NCI-H748 treated with DMSO at 0.1 percent for 48 hours (cell line): ENCODE data around the gene SRPX.

Source experiments
- DNase-seq: peaks from one replicate; lab custom pipeline; 2025; lab: John Stamatoyannopoulos, UW

SRPX gene, protein sequence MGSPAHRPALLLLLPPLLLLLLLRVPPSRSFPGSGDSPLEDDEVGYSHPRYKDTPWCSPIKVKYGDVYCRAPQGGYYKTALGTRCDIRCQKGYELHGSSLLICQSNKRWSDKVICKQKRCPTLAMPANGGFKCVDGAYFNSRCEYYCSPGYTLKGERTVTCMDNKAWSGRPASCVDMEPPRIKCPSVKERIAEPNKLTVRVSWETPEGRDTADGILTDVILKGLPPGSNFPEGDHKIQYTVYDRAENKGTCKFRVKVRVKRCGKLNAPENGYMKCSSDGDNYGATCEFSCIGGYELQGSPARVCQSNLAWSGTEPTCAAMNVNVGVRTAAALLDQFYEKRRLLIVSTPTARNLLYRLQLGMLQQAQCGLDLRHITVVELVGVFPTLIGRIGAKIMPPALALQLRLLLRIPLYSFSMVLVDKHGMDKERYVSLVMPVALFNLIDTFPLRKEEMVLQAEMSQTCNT

DNA sequence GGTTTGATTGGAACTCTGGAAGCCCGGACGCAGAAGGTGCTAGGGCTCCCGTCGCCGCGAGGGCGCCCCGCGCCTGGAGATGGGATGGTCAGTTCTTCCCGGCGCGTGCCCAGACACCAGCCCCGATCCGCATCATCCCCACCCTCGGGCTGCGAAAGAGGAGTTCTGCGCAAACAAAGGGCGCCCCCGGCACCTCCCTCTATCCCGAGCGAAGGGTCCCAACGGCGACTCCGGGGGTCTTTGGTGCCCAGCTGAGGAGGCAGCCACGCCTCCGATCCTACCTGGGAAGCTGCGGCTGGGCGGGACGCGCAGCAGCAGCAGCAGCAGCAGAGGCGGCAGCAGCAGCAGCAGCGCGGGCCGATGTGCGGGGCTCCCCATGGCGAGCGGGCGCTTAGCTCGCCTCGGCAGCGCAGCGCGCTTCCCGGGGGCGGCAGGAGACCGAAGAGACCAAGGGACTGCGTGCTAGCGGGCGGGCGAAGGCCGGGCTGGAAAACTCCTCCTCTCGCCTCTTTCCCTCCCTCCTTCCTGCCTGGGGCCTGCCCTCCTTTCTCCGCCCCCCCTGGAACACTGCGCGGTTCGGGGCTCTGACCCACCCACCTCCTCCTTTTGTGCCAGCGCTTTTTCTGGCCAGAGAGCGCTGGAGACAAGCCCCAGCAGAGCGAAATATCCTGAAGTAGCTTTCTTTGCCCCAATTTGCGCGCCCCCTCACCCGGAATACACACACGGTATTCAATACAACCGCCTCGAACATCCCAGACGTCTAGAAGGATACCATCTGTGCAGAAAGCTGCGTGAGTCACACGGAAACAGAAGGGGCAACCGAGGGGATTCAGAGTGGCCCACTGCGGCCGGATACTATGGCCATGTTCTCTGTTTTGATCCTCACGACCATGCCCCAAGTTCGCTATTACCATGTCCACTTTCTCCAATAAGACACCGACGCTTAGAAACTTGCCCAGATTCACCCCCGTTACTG is at the start of gene SRPX:
SRPX (minus strand) TSS at position 457 of the 976 bp plus-strand sequence; CDS start at position 378, 79 bp downstream.
- DNase-seq: no peak

DNA sequence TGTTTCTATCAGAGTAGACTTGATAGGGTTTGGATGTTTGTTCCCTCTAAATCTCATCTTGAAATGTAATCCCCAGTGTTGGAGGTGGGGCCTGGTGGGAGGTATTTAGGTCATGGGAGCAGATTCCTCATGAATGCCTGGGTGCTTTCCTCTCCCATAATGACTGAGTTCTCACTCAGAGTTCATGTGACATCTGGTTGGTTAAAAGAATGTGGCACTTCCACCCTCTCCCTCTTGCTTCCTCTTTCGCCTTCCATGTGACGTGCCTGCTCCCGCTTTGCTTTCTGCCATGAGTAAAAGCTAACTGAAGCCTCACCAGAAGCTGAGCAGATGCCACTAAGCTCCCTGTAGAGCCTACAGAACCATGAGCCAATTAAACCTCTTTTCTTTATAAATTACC is 47.3 kb upstream of the SRPX start:
- no peak for DNase-seq

DNA sequence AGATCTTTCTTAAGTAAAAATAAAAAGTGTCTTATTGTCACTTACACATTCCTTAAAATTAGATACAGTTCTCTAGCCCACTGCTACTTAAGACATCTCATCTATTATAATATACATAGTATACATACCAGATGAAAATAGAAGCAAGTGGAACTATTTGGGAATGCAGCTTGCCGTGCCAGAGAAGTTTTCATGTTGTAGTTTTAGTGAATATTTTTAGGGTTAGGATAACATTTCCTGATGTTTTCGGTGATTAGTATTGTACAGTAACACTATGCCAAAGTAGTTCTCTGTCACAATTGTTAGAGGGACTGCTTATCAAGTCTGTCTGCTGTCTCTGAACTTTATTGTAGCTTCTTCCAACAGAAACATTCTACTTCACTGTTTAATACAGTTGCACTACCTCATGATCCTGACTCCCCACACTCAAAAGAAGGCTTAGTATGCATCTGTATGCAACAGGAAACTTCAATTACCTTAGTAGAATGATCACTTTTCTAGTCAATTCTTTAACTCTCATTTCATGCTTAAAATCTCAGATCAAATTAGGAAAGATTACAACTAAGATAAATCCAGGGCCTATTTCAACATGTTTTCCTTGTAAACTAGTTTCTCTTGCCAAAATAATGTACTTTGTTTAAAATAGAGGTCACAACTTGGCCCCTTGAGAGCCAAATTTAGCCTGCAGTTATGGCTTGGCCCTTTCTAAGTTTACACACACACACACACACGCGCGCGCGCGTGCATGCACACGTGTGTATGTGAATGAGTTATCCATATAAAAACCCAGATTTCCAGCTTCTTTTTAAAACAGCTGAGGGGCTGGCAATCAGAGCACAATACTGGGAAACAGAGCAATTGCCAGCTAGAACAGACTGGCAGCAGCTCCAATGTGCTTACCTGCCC is 42.3 kb upstream of the SRPX start:
- no peak for DNase-seq

DNA sequence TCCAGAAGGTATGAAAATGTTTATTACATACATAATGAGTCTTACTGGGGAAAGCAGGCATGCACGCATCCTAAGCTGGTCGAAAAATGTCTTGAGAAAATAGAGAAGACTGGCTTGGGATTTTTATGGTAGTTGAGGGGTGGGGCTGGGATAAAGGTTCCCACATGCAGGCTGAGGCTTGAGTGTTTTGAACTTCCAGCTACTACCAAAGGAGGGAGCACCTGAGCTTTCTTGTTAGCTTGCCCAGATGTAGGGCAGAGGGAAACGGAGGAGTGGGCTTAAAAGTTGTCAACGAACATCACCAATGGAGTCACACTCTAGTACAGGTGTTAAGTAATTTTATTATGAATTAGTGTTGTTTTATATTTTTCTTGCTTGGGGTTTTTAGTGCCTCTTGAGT is 39.6 kb upstream of the SRPX start:
- DNase-seq: peak; percentile 5

DNA sequence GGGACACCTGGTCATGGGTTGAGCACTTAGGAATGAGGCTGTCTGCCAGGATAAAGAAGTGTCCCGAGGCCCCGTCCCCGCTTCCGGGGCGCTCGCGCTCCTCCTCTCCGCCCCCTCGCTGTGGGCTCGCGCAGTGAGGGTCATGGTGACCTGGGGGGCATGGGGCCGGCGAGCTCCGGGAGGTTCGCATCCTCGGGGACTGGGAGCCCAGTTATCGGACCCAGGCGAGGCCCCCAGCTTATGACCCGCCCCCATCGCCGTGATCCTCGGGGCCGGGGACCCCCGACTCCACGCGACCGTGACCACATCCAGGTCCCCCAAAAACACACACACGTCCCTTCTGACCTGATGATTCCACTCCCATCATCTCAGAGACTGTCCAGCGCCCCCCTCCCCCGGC is 35.3 kb upstream of the SRPX start:
- DNase-seq: no peak

DNA sequence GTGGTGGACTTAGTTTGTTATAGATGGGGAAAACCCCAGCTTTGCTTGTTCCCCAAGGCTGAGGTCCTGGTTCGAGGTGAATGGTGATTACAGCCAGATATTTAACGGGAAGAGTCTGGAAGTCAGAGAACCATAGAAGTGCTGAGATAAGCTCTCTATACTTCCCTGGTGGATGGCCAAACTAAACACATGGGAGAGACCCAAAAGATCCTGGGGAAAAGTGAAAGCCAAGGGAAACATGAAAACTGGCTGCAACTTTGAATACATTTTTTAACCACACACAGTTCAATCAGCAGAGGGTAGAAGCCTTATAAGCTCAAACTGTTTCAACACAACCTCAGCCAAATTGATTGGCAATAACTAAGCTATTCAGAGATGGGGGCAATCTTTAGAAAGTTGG is 29.3 kb upstream of the SRPX start:
- DNase-seq: no peak

DNA sequence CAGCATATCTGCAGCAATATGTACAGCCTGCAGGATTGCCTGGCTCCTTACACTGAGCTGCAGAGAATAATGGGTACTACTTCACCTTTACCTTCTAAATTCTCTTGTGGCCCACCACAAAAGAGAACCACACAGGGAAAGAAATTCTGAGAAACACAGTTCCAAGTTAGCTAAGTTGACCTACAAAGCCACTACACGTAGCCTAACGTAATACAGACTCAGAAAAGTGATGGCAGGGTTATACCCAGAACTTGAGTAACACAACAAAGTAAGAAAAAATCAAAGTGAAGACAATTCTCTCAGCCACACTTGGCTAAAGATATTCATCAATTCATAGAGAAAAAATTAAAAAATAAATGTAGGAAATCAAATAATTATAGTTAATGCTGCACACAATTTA is 26.4 kb upstream of the SRPX start:
- no peak for DNase-seq

DNA sequence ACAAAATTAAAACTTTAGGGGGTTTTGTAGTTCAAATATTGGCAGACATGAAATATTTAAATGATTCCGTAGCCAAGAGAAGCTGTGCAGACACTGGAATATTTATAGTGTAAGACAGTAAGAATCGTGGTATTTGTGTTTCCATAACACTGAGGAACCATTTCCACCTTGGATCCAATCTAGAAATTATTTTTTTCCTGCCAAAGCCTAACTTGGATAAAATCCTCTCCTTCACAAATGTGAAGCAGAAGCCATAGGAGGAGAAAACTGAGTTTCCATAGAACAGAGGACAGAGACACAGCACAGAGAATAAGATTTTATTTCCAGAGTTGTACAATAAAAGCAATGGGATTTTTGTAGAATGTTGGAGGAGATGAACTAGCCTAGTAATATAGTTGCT is 19.9 kb upstream of the SRPX start:
- no peak for DNase-seq

DNA sequence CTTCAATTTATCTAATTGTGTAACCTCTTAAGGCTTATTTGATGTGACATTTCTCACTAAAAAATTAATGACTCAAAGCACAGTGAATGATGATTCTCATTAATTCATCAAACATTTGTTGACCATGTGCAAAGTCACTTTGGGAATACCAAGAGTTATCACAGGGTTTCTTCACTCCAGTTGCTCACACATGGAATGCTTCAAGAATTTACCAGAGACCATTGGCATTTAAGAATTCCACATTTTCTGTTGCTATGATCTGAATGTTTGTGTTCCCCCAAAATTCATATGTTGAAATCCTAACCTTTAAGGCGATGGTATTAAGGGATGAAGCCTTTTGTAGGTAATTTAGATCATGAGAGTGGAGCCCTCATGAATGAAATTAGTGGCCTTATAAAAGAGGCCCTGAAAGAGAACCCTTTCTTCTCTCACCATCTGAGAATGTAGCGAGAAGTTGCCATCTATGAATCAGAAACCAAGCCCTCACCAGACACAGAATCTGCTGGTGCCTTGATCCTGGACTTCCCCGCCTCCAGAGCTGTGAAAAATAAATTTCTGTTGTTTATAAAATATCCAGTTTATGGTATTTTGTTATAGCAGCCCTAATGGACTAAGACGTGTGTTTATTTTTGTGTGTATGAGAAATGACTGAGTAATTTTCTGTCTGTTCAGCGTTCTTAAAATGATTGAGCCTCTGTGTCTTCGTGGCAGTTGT is 16.4 kb upstream of the SRPX start:
- DNase-seq: no peak

DNA sequence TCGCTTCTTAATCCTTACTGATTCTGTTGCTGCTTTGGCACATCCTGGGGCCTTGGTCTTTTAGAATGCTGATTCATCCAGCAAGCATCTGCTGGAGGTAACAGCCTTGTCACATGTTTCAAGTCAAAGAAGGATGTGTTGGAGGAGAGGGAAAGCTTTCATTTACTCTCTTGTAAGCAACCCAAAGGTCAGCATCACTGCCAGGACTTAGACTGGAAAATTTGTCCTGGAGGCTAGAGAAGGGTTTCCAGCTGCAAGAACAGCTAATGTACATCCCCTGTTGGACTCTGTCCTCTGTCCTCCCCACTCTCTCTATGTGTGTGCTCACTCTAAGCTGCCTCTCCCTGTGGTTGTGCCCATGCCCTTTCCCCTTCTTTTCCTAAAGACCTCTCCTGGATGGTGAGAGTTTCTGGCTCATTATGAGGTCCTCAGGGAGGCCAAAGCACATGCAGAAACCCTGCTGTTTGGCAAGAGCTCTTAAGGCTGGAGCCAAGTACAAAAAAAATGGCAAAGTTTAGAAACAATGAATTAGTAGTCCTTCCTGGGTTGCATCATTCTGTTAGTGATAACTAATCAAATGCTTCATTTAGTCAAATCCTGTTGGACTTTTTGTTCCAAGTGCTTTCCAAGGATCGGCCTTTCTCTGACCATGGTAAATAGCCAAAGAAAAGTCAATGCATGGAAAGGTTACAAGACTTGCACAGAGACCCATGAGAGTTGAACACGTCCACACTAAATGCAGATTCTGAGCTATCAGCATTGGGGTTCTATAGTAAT is 13.4 kb upstream of the SRPX start:
- DNase-seq: no peak

DNA sequence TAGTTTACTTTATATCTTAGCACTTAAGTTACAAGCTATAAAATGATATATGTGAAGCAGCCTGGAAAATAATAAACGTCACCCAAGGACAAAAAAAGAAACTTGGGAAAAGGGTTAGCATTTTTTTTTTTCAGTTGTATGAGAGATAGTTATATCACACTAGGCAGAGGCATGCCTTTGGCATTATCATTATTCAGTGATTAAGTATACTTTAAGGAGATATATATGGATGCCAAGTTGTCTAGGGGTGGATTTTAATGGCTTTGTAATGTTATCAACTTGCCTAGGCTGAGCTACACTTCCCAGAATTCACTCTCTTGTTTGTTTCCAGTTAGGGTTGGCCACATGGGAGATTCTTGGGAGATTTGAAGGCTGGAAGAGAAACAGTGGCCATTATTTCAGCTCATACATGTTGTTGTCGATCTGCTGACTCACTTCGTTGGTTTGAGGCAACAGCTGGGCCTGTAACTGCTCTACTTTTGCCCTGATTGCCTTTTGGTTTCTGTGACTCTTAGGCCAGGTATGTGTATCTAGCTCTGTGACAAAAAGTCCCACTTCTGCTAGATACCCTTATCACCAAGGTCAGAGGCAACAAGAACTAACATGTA is 11.5 kb upstream of the SRPX start:
- DNase-seq: no peak

DNA sequence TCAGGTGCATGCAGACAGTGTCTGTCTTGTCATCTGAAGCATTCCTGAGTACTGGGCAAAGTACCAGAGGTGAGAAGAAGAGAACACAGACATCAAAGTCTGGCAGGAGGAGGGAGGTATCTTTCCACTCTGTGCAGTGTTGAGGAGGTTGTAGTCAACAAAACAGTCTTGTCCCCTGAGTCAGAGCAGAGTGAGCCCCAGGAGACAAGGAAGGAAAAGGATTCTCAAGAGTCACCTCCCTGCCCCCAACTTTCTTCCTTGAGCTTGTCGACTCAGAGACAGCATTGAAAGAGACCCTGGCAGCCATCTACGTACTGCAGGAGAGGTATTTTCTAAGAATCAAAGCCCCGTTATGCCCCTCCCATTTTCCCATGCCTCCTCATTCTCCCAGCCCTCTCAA is 4.4 kb upstream of the SRPX start:
- no peak for DNase-seq

DNA sequence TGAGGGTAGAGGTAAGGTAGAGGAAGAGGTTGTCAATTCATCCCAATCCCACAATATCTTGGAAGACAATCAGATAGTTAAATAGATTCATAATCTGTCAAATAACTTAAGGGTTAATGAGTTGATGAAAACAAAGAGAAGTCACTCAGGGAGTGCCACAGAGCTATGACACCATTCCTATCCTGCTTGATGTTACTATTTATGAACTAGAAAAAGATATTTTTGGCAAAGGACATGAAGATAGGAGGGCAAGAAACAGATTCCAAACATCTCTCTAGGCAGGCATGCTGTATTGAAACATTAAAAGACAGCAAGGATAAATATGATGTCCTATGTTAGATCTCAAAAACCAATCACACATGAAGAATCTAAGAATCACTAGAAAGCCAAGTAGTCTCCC is 3.5 kb upstream of the SRPX start:
- DNase-seq: no peak

DNA sequence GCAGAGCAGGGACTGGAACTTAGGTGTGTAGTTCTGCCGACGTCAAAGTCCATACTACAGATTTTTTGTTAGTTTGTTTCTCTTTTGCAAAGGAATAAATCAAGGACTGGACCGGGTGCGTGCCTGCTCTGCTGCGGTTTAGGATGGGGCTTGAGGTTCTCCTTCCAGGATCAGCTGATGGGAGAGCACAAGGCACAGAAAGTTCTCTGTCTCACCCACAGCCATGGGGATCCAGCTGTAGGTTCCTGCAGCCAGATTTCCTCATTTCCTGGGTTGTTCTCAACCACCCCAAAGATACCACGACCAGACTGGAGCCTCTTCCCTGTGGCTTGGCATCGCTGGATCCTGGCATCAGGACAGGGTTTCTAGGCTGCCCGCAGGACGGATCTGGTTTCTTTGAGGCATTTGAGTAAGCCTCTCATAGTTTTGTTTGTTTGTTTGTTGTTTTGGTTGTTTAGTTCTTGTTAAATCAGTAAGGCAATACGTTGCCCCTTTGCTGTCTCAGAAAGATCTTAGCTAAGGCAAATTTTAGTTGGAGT is 789 bp upstream of the SRPX start:
- no peak for DNase-seq

DNA sequence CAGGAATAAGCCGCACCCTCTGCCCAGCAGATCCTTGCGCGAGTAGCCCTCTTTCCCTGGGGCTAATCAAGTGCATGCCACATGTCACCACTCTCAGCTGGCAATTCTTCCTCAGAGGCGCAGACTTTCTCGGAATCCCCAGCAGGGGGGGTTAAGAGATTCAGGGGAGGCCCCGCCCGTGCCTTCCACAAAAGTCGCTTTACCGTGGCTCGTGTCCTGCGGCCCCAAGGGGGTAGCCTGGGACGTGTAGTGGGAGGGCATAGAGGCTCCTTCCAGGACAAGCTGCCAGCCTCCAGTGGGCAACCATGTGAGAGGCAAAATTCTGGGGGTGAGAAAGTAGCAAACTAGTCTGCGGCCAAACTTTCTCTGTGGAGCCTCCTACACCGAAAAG is 652 bp downstream of the SRPX start:
- no peak for DNase-seq

DNA sequence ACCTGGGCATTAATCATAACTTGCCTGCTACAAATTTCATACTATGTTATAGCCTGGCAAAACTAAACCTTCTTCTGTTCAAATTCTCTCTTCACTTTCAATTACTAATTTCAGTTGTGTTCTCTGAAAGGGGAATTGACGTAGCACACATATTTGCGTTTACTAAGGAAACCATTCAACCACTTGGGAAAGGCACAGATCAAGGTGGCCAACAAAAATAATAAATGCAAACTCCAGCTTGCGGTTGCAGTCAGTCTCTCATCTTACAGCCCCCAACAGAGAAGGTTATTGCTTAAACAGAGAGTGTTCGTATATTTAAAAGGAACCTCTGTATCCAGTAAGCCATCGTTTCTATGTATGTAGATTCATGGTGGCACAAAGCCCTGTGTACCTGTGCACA is 4.0 kb downstream of the SRPX start:
- DNase-seq: no peak

DNA sequence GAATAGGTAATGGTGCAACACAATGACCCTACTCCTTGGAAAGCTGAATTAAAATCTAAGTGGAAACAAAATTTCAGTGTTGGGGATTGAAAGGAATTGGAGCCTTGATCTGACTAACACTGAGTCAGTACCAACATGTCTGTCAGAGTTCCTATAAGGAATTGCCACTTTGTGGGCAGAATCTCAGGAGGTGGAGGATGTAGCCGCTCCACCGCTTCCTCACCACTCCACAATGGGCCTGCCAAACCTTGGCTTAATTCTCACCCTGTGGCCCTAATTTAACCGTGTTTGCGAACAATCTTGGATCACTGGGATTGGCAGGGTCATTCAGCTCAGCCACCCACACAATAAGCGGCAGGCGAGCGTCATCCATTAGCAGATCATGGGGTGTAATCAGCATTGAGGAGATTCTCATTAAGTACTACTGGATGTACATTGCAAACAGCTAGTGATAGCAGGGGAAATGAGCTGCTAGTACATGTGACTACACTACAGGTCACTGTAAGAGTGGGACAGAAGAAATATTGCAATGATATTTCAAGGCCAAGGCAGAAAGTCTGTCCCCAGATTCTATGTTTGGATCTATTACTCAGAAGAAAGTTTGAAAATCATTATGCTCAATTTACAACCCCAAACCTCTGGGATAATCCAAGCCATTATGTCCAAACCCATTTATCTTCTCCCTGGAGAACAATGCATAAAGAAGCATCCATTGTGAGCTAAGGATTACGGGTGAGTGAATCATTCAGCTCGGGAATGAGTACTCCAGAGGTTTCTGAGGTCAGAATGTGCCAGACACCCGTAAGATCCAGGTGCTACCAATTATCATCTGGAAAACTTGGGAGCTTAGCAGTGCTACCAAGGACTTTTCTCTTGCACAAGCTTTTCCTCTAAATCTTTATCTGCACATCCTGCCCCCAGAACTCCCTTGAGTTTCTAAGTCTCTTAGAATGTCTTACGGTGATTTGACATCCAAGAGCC is 5.8 kb downstream of the SRPX start:
- DNase-seq: no peak

DNA sequence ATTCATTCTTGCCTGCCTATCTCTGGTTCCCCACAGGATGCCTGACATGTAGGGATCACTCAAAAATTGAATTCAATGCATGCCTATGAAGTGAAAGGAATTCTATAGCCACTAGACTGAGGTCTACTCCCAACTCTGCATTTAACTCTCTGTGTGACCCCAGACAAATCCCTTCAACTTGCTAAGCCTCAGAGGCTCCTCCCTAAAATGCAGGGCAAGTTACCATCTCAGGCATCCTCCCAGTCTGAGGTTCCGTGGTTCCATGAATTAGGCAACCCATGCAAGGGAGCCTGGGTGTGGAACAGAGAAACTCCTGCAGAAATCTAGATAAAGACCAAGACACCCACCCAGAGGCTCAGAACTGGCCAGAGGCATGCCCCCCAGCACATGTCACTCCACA is 6.6 kb downstream of the SRPX start:
- no peak for DNase-seq
